ENCODE measurements around the gene DENR.

Gene DENR

DNA sequence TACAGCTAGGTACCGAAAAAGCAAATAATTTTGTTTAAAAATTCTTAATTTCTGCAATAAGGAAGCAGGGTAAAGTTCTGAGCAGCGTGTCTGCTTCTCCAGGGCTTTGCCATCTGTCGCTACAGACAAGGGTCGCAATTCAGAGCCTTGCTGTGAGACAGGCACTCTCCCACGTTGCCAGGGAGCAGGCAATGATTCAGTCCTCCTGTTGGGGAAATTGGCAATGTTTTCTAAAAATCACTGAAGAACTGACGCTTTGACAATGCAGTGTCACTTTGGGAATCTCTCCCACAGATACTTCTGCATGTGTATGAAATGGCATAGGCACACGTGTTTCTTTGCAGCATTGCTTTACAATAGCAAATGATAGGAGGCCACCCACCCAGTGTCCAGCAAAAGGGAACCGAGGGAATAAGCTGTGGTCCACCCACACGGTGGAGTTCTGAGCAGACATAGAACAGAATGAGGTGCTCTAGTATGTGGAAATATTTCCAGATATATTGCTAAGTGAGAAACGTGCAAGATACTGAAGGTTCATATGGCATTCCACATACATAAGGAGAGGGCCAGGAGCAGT, 66.7 kb downstream of the DENR start:
- no peak overlapping the region for H3K4me3 ChIP-seq (ENCODE audit: low read depth, low read length)
- TF ChIP-seq CTCF (IDR thresholded peaks at IDR 0.05; ENCODE audit: borderline replicate concordance, insufficient read depth, low read depth, low read length), result no peak

GRCh38 chr12:122820138-122820537, 67.5 kb downstream of the DENR start:
- TF ChIP-seq CTCF (IDR thresholded peaks at IDR 0.05; ENCODE audit: borderline replicate concordance, insufficient read depth, low read depth, low read length), result no peak
- H3K4me3 ChIP-seq (ENCODE audit: low read depth, low read length), result no peak overlapping the region
